Hepatocyte (in vitro differentiated cells): ENCODE data around the gene TEC. TPM values are rescaled to one million over a fixed set of nuclear protein-coding genes. Genes with fewer than 3 reads are reported as not detected.
"Not testable (repeated sequence)": the region's sequence is repeated elsewhere in the genome, so short reads cannot be mapped to it uniquely, and the experiment has no call there.

ENCODE experiments used
- DNase-seq: peaks from one replicate; pipeline ENCODE4 v3.0.0-alpha.2; 2016; ENCODE audit warnings: low spot score
- H2AFZ ChIP-seq: fragments of 200-600 bp; sonication (generic); 2 replicates; pipeline ENCODE4 v1.6.0; 2016; ENCODE audit warnings: antibody characterized with exemption, mild to moderate bottlenecking
- H3K27ac ChIP-seq: fragments of 200-600 bp; sonication (generic); 2 replicates; pipeline ENCODE4 v1.5.1; 2016; ENCODE audit warnings: mild to moderate bottlenecking
- H3K27me3 ChIP-seq: fragments of 200-600 bp; sonication (generic); 2 replicates; pipeline ENCODE4 v1.6.1; 2016
- H3K36me3 ChIP-seq: fragments of 200-600 bp; sonication (generic); replicated peaks from 2 replicates; pipeline ENCODE4 v1.5.1; 2016; ENCODE audit warnings: low read depth; ENCODE audit not compliant: insufficient read depth
- H3K4me1 ChIP-seq: fragments of 200-600 bp; sonication (generic); 2 replicates; pipeline ENCODE4 v1.5.1; 2016; ENCODE audit warnings: mild to moderate bottlenecking, moderate library complexity; ENCODE audit not compliant: insufficient read depth
- H3K4me2 ChIP-seq: fragments of 200-600 bp; sonication (generic); 2 replicates; pipeline ENCODE4 v1.6.0; 2016
- H3K4me3 ChIP-seq: fragments of 200-600 bp; sonication (generic); 2 replicates; pipeline ENCODE4 v1.5.1; 2016; ENCODE audit warnings: mild to moderate bottlenecking
- H3K79me2 ChIP-seq: fragments of 200-600 bp; sonication (generic); 2 replicates; pipeline ENCODE4 v1.6.0; 2017; ENCODE audit warnings: mild to moderate bottlenecking
- H3K9me2 ChIP-seq: fragments of 200-600 bp; sonication (generic); replicated peaks from 2 replicates; pipeline ENCODE4 v1.6.0; 2017; ENCODE audit warnings: mild to moderate bottlenecking; ENCODE audit not compliant: insufficient read depth
- H3K9me3 ChIP-seq: fragments of 200-600 bp; sonication (generic); 2 replicates; pipeline ENCODE4 v1.5.1; 2016; ENCODE audit warnings: low read depth, mild to moderate bottlenecking
- H4K20me1 ChIP-seq: fragments of 200-600 bp; sonication (generic); 2 replicates; pipeline ENCODE4 v1.6.0; 2016; ENCODE audit warnings: mild to moderate bottlenecking; ENCODE audit not compliant: insufficient read depth, poor library complexity, severe bottlenecking
- EZH2 ChIP-seq: fragments of 200-600 bp; sonication (generic); IDR thresholded peaks from 2 replicates; pipeline ENCODE4 v1.6.1; 2016; ENCODE audit warnings: antibody characterized with exemption, mild to moderate bottlenecking, borderline replicate concordance
- EZH2phosphoT487 ChIP-seq: fragments of 200-600 bp; sonication (generic); IDR thresholded peaks from one replicate; pipeline ENCODE4 v1.6.1; 2018; ENCODE audit warnings: antibody characterized with exemption, mild to moderate bottlenecking, low read depth, moderate library complexity; ENCODE audit not compliant: unreplicated experiment, severe bottlenecking
- WGBS: methylation state at CpG from one replicate; pipeline ENCODE4 v1.1.6; 2016; ENCODE audit warnings: low lambda C conversion rate; ENCODE audit errors: missing lambda C conversion rate; 5-methylcytosine and 5-hydroxymethylcytosine counted together
- polyA plus RNA-seq: library from polyadenylated mRNA; unstranded; fragments of >200 nt; fragmentation: Nextera tagmentation; extraction: Ambion mirVana; gene quantifications from 2 replicates; pipeline ENCODE4 v1.2.1, GENCODE V29; 2016
- total RNA-seq: library from RNA; depleted of rRNA; stranded (reverse); fragments of >200 nt; gene quantifications from 2 replicates; pipeline ENCODE4 v1.2.3, GENCODE V29; 2014
- TF ChIP-seq, protein P1 (sequence below): fragments of 200-600 bp; sonication (generic); IDR thresholded peaks from 2 replicates; pipeline ENCODE4 v1.5.1; 2016; ENCODE audit warnings: antibody characterized with exemption, mild to moderate bottlenecking; ENCODE audit not compliant: poor library complexity

Gene TEC
- total and polyA plus RNA-seq, 2 experiments from 2014 or later = 1.3 to 2.1 TPM

DNA sequence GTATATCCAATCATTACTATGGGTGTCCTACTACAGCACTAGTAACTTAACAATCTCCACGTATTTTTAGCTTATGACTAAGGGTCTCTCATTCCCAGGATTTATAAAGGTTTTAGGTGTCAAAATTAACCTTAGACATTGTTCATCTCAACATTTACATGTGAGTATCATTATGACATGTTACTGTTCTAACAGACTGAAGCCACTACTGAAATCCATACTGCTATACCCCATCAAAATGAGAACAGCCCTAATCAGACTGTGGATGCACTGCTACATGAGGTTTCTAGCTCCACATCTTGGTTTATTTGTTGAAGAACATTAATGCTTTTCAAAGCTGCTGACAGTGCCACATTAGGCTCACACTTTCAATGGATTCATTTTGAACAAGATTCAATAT is 100.0 kb downstream of the TEC start:
- Histone ChIP-seq H3K4me2 (no peak overlapping the region), H3K4me1 (no peaks in the 10 kb centered on the region), H3K4me3 (no peak overlapping the region), H4K20me1 (no peaks in the 10 kb centered on the region), H2AFZ (no peak overlapping the region), H3K79me2 (no peaks in the 10 kb centered on the region), H3K9me3 (no peaks in the 10 kb centered on the region), H3K27ac (no peak overlapping the region), H3K9me2 (no peaks in the 10 kb centered on the region), H3K36me3 (no peaks in the 10 kb centered on the region), H3K27me3 (no peaks in the 10 kb centered on the region)
- TF ChIP-seq EZH2phosphoT487 = no peak
- TF ChIP-seq, protein P1, sequence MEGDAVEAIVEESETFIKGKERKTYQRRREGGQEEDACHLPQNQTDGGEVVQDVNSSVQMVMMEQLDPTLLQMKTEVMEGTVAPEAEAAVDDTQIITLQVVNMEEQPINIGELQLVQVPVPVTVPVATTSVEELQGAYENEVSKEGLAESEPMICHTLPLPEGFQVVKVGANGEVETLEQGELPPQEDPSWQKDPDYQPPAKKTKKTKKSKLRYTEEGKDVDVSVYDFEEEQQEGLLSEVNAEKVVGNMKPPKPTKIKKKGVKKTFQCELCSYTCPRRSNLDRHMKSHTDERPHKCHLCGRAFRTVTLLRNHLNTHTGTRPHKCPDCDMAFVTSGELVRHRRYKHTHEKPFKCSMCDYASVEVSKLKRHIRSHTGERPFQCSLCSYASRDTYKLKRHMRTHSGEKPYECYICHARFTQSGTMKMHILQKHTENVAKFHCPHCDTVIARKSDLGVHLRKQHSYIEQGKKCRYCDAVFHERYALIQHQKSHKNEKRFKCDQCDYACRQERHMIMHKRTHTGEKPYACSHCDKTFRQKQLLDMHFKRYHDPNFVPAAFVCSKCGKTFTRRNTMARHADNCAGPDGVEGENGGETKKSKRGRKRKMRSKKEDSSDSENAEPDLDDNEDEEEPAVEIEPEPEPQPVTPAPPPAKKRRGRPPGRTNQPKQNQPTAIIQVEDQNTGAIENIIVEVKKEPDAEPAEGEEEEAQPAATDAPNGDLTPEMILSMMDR = no peak
- no peak for TF ChIP-seq EZH2
- DNase-seq = no peak
- WGBS = 84% methylated on average over 1 of the region's 1 CpG

GRCh38 chr4:48167538-48168263 is 101.9 kb downstream of the TEC start:
- DNase-seq = no peak
- no peak overlapping the region for H3K4me2 ChIP-seq
- no peaks in the 10 kb centered on the region for H3K36me3 ChIP-seq
- no peak overlapping the region for H2AFZ ChIP-seq
- H3K9me3 ChIP-seq = no peaks in the 10 kb centered on the region
- no peaks in the 10 kb centered on the region for H3K4me1 ChIP-seq
- 91% methylated on average over 5 of the region's 5 CpGs for WGBS
- H3K9me2 ChIP-seq = no peaks in the 10 kb centered on the region
- no peaks in the 10 kb centered on the region for H4K20me1 ChIP-seq
- TF ChIP-seq EZH2 (no peak), EZH2phosphoT487 (no peak)
- TF ChIP-seq, protein P1 = no peak
- H3K79me2 ChIP-seq = no peaks in the 10 kb centered on the region
- no peak overlapping the region for H3K4me3 ChIP-seq
- H3K27ac ChIP-seq = no peak overlapping the region
- no peaks in the 10 kb centered on the region for H3K27me3 ChIP-seq

DNA sequence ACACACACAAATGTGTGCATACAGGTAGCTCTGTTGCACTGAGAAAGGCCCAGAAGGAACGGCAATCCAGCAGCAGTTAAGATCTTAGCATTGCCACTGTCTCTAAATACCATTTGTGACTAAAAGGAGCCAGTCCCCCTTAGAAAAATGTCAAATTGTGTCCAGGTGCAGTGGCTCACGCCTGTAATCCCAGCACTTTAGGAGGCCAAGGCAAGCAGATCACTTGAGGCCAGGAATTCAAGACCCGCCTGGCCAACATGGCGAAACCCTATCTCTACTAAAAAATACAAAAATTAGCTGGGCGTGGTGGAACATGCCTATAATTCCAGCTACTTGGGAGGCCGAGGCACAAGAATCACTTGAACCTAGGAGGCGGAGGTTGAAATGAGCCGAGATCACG is 105.1 kb downstream of the TEC start:
- not testable (repeated sequence) for DNase-seq, H3K27ac ChIP-seq, H2AFZ ChIP-seq, H3K79me2 ChIP-seq, H3K27me3 ChIP-seq, H3K36me3 ChIP-seq, H3K4me3 ChIP-seq, H3K9me2 ChIP-seq, H3K4me2 ChIP-seq, H3K9me3 ChIP-seq, H4K20me1 ChIP-seq, H3K4me1 ChIP-seq
- 93% methylated on average over 9 of the region's 9 CpGs for WGBS

GRCh38 chr4:48163746-48164145 is 105.9 kb downstream of the TEC start:
- 92% methylated on average over 1 of the region's 1 CpG for WGBS

More at GRCh38 chr4:48163746-48164145, 105.9 kb downstream of the TEC start:
- Histone ChIP-seq H3K27ac (no peak overlapping the region), H3K9me2 (no peaks in the 10 kb centered on the region), H4K20me1 (no peaks in the 10 kb centered on the region), H3K27me3 (no peaks in the 10 kb centered on the region), H3K4me3 (no peak overlapping the region), H3K4me2 (no peak overlapping the region), H2AFZ (no peak overlapping the region), H3K79me2 (no peaks in the 10 kb centered on the region), H3K9me3 (no peaks in the 10 kb centered on the region), H3K36me3 (no peaks in the 10 kb centered on the region), H3K4me1 (no peaks in the 10 kb centered on the region)
- TF ChIP-seq EZH2 (no peak), EZH2phosphoT487 (no peak)
- TF ChIP-seq, protein P1 = no peak
- no peak for DNase-seq
